Small intestine (tissue), 7 donors: ENCODE measurements around the gene ITGB7. TPM values are rescaled to one million over a fixed set of nuclear protein-coding genes. Genes with fewer than 3 reads are reported as not detected.
A peak's percentile ranks its signal among the peaks of the same experiment; 100 is the strongest.

Experiments used
- DNase-seq, 2 donors: peaks; one replicate each; pipeline versions ENCODE4 v3.0.0 to v3.0.0-alpha.2; 2013
- FAIRE-seq: peaks from 2 replicates; lab custom pipeline; 2012; peaks lifted over from hg19 to GRCh38; lab: Jason Lieb, UNC
- H3K27ac ChIP-seq, 3 donors: one replicate each; pipeline ENCODE4 v1.5.1; 2013; ENCODE audit warnings: low read length in 2 of 3, mild to moderate bottlenecking in 2 of 3, control low read depth in 1 of 3, inconsistent platforms in 1 of 3, low read depth in 1 of 3, moderate library complexity in 1 of 3
- H3K27me3 ChIP-seq, 3 donors: one replicate each; pipeline ENCODE4 v1.6.1; 2013; ENCODE audit warnings: low read length in 3 of 3, inconsistent platforms in 1 of 3; ENCODE audit not compliant: control insufficient read depth in 3 of 3, insufficient read depth in 3 of 3
- H3K36me3 ChIP-seq, 3 donors: one replicate each; pipeline ENCODE4 v1.6.1; 2013; ENCODE audit warnings: low read length in 3 of 3, inconsistent platforms in 1 of 3, low read depth in 1 of 3, mild to moderate bottlenecking in 1 of 3, moderate library complexity in 1 of 3; ENCODE audit not compliant: control insufficient read depth in 3 of 3, insufficient read depth in 2 of 3
- H3K4me1 ChIP-seq, 3 donors: one replicate each; pipeline ENCODE4 v1.6.1; 2013; ENCODE audit warnings: low read length in 2 of 3, inconsistent platforms in 1 of 3, low read depth in 1 of 3, mild to moderate bottlenecking in 1 of 3, moderate library complexity in 1 of 3; ENCODE audit not compliant: control insufficient read depth in 3 of 3, insufficient read depth in 2 of 3
- H3K4me3 ChIP-seq, 3 donors: one replicate each; pipeline ENCODE4 v1.5.1; 2013; ENCODE audit warnings: low read length in 3 of 3, control low read depth in 1 of 3, inconsistent platforms in 1 of 3, low read depth in 1 of 3, mild to moderate bottlenecking in 1 of 3, moderate library complexity in 1 of 3
- H3K9me3 ChIP-seq, 2 donors: one replicate each; pipeline ENCODE4 v1.6.1; 2013; ENCODE audit warnings: low read depth in 1 of 2, low read length in 1 of 2; ENCODE audit not compliant: control insufficient read depth in 2 of 2, insufficient read depth in 1 of 2
- WGBS, 3 donors: extraction: QIAGEN DNeasy Blood & Tissue Kit; methylation state at CpG; one replicate each; pipeline ENCODE4 v1.1.7; 2013; 5-methylcytosine and 5-hydroxymethylcytosine counted together
- polyA plus RNA-seq, 4 donors: library from polyadenylated mRNA; stranded (reverse) in 3 of 4; unstranded in 1 of 4; fragments of 200-250 nt in 3 of 4; fragments of 120-200 nt in 1 of 4; gene quantifications; one replicate each; pipeline versions ENCODE4 v1.2.1 to v1.2.3, GENCODE V29; 2013
- donor health status: healthy with polysubstance abuse.
- donor health status: control.
- donor health status: control.
- donor health status: Bipolar disorder and iron deficiency.
- donor health status: healthy.

Gene ITGB7
- polyA plus RNA-seq, 4 donors, result 1.8 to 9.2 (median 5.0) TPM

DNA sequence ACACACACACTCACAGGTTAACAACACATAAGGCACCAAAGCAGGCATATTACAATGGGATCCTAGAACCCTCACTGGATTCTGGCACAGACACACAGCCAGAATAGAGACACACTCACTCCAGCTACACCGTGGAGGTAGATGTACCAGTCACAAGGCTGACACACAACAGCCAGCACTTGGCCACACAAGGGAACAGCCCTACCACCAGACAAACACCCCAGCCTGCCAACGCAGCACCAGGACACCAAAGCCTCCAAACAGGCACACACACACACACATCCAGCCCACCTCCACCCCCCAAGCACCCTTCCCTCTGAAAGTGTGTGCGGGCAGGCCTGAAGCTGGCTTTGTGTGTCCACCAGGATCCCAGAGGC is 10.9 kb upstream of the ITGB7 start:
- 47 to 53% (median 48%) methylated on average over 3 of the region's 3 CpGs for WGBS, 3 donors
- Histone ChIP-seq H3K36me3 (peaks cover 0 to 25% (median 0%) of the 10 kb centered on the region in 3 donors), H3K27me3 (peaks cover 0 to 8% (median 0%) of the 10 kb centered on the region in 3 donors), H3K9me3 (no peaks in the 10 kb centered on the region), H3K27ac (peak overlapping the region in 1 of 3 donors; percentile 56), H3K4me1 (peaks cover 0 to 45% (median 6%) of the 10 kb centered on the region in 3 donors), H3K4me3 (peak overlapping the region in 1 of 3 donors; percentile 11)
- DNase-seq (no peak), FAIRE-seq (no peak)

GRCh38 chr12:53217051-53217930 is 10.2 kb upstream of the ITGB7 start:
- WGBS, 3 donors, result 30 to 49% (median 48%) methylated on average over 19 of the region's 19 CpGs
- DNase-seq, result peak; percentile 43 to 58
- Histone ChIP-seq H3K36me3 (peaks cover 0 to 27% (median 0%) of the 10 kb centered on the region in 3 donors), H3K4me1 (peaks cover 0 to 42% (median 6%) of the 10 kb centered on the region in 3 donors), H3K27ac (peak overlapping the region in 1 of 3 donors; percentile 56), H3K27me3 (peaks cover 0 to 8% (median 0%) of the 10 kb centered on the region in 3 donors), H3K4me3 (no peak overlapping the region), H3K9me3 (no peaks in the 10 kb centered on the region)
- no peak for FAIRE-seq

DNA sequence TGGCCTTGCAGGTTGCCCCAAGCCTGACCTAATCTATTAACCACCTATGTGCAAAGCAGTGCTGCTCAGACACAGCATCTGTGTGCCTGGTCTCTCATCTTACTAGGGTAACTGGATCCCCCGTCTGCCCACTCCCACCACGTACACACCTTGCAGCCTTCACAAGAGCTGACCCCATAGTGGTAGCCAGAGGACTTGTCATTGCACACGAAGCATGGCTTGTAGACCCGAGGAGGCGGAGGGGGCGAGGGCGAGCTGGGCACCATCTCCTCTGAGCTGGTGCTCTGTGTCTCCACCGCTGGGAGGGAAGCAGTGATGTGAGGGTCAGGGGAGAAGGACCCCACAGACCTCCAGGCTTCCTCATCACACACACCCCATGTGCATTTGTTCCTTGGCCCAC is 8.4 kb upstream of the ITGB7 start:
- H3K27me3 ChIP-seq, result peaks cover 0 to 8% (median 0%) of the 10 kb centered on the region in 3 donors
- H3K27ac ChIP-seq, result peak overlapping the region in 1 of 3 donors; percentile 21
- 85 to 90% (median 89%) methylated on average over 8 of the region's 8 CpGs for WGBS, 3 donors
- H3K9me3 ChIP-seq, result no peaks in the 10 kb centered on the region
- no peak for DNase-seq
- FAIRE-seq, result no peak
- H3K4me1 ChIP-seq, result peaks cover 0 to 34% (median 6%) of the 10 kb centered on the region in 3 donors
- no peak overlapping the region for H3K4me3 ChIP-seq
- peaks cover 0 to 42% (median 4%) of the 10 kb centered on the region in 3 donors for H3K36me3 ChIP-seq

DNA sequence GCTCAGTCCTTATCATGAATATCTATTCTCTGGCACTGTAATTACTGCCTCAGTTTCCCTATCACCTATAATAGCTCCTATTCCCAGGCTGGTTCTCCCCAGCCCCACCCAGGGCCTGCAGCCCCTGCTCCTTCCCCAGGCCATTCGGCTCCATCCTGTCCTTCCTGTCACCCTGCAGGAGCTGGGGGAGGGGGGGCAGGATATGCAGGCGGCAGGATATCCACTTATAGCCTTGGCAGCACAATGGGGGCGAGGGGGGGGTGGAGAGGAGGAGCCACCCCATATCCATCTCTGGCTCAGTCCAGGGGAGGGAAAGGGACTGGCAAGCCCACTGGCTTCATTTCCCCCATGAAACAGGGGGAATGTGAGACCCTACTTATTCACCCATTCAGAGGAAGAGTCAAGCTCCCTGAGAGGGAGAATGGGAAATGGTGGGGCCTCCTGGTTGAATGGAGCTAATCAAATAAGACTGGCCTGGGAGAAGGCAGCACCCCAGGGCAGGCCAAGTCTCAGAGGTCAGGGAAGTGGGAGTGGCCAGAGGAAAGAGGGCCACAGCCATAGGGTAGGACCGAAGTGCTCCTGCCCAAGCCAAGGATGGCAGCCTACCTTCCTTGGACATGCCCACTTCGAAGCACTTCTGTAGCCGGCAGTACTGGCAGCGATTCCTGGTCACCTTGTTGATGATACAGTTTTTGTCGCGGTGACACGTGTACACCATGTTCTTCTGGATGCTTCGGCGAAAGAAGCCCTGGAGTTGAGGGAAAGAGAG is 7.8 kb upstream of the ITGB7 start:
- peaks cover 0 to 34% (median 6%) of the 10 kb centered on the region in 3 donors for H3K4me1 ChIP-seq
- DNase-seq (no peak), FAIRE-seq (no peak)
- no peaks in the 10 kb centered on the region for H3K9me3 ChIP-seq
- WGBS, 3 donors, result 75 to 86% (median 82%) methylated on average over 12 of the region's 12 CpGs
- no peak overlapping the region for H3K4me3 ChIP-seq
- H3K27me3 ChIP-seq, result peaks cover 0 to 8% (median 0%) of the 10 kb centered on the region in 3 donors
- H3K36me3 ChIP-seq, result peaks cover 0 to 45% (median 4%) of the 10 kb centered on the region in 3 donors
- H3K27ac ChIP-seq, result peak overlapping the region in 1 of 3 donors; percentile 21

DNA sequence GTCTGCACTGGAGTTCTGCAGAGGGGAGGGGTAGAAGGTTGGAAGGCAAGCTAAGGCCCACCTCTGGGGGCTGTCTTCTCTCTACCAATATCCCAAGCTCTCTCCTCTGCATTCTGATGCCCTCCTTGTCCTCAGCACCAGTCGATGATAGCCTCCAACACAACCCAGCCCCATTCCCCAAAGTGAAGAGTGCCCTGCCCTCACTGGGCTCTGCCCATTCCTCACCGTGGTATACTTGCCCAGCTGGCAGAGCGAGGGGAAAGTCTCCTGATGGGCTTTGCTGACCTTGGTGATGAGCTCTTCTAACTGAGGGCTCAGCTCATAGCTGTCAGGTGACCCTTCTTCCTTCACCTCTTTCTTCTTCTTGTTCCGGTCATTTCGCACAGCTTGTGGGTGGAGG is 7.2 kb upstream of the ITGB7 start:
- Histone ChIP-seq H3K4me1 (peaks cover 0 to 28% (median 6%) of the 10 kb centered on the region in 3 donors), H3K27me3 (peaks cover 0 to 2% (median 0%) of the 10 kb centered on the region in 3 donors), H3K9me3 (no peaks in the 10 kb centered on the region), H3K36me3 (peaks cover 0 to 45% (median 4%) of the 10 kb centered on the region in 3 donors), H3K27ac (no peak overlapping the region), H3K4me3 (no peak overlapping the region)
- no peak for FAIRE-seq
- WGBS, 3 donors, result 78 to 82% (median 82%) methylated on average over 5 of the region's 5 CpGs
- DNase-seq, result no peak

DNA sequence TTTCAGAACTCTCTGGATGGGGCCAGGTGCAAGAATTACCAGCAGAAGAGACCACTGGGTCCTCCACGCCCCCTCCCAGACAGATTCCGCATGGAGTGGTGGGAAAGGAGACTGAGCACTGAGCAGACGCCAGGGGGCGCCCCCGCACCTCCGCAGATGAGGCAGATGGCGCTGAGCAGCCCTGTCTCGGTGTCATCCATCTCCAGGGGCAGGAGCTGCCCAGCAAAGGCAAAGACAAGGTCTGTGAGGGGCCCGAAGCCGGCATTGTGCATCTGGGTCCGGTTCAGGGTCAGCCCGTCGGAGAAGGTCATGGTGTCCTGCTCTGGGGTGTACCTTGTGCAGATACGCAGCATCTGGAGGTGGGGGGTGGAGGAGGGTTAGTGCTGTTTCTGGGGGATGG is 6.3 kb upstream of the ITGB7 start:
- DNase-seq, result peak; percentile 66 to 87
- H3K27ac ChIP-seq, result no peak overlapping the region
- no peak for FAIRE-seq
- no peaks in the 10 kb centered on the region for H3K9me3 ChIP-seq
- H3K27me3 ChIP-seq, result no peaks in the 10 kb centered on the region
- H3K4me1 ChIP-seq, result peaks cover 2 to 24% (median 10%) of the 10 kb centered on the region in 3 donors
- peaks cover 0 to 45% (median 4%) of the 10 kb centered on the region in 3 donors for H3K36me3 ChIP-seq
- H3K4me3 ChIP-seq, result no peak overlapping the region
- 7 to 13% (median 11%) methylated on average over 11 to 14 of the region's 14 CpGs for WGBS, 3 donors

- Histone ChIP-seq H3K4me1 (peaks cover 2 to 23% (median 10%) of the 10 kb centered on the region in 3 donors), H3K9me3 (no peaks in the 10 kb centered on the region), H3K4me3 (no peak overlapping the region), H3K27me3 (no peaks in the 10 kb centered on the region), H3K36me3 (peaks cover 0 to 45% (median 4%) of the 10 kb centered on the region in 3 donors), H3K27ac (no peak overlapping the region)
- no peak for FAIRE-seq
- WGBS, 3 donors, result 38 to 53% (median 47%) methylated on average over 12 of the region's 12 CpGs
- DNase-seq, result no peak
Observed at GRCh38 chr12:53212931-53213330, 5.9 kb upstream of the ITGB7 start.
